HG02885 (cell line): Measurements from ENCODE around the gene PAX5.

Experiments used
- ATAC-seq: cut with Tn5 transposase; IDR thresholded peaks from one replicate; pipeline ENCODE4 v1.9.1; 2021; ENCODE audit warnings: mild to moderate bottlenecking; ENCODE audit not compliant: unreplicated experiment, poor library complexity

The PAX5 gene

DNA sequence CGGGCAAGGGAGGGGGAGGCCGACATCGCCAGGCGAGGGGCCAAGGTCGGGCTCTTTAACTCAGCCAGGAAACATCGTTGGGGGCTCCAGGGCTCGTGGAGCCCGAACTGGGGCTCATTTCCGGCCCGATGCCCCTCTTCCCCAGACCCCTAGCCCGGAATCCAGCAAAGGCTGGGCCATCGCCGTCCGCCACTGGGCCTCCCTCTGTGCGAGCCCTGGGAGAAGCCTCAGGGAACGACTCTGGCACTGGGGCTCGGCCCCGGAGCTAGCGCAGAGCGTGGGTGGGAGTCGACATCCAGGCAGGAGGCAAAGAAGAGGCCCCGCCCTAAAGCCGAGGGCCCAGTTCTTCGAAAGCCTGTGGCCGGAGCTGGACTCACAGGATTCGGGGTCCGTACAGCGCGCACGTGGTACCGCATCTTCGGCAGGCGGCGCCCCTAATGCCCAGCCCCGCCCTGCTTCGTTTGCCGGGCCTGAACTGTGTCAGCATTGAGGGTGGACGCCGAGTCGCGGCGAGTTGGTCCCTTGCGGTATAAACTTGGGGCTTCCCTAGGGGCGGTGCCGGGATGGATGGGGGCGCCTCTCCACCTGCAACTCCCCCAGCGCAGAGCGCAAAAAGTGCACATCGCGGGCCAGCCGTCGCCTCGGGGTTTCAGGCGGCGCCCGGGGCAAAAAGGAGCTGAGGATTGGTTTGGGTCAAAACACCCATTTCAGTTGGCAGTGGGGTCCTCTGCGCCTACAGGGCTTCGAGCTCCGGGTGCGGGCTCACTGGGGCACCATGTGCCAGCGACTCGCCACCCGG lies 3.6 kb upstream of the PAX5 start:
- no peak for ATAC-seq

DNA sequence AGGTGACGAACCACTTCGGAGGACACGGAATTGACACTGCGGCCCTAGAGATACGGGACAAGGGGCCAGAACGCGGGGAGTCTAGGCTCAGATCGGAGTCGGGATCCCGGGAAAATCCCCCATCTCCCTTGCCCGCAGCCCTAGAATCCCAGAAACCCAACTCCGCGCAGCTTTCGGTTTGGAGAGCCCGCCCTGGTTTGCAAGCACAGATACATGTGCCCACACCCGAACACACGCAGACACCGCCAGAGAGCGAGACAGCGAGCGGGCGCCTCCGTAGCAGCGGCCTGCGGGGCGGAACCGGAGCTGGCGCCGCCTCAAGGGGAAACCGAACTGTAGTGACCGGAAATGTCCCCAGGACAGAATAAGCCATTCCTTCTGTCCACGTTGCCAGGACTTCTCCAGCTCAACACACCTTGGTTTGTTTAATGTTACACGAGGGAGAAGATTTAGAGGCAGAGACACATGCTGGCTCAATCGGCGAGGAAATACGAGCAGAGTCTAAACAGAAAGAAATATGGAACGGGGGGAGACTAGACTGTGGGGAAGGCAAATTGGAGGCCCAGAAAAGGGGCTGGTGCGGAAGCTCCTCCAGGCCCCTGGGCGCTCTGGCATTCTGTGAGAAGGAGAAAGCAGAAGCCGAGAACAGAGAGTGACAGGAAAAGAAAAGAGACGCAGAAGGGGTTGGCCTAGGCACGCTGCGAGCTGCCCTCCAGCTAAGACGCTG lies 2.9 kb upstream of the PAX5 start:
- peak; percentile 33 for ATAC-seq

DNA sequence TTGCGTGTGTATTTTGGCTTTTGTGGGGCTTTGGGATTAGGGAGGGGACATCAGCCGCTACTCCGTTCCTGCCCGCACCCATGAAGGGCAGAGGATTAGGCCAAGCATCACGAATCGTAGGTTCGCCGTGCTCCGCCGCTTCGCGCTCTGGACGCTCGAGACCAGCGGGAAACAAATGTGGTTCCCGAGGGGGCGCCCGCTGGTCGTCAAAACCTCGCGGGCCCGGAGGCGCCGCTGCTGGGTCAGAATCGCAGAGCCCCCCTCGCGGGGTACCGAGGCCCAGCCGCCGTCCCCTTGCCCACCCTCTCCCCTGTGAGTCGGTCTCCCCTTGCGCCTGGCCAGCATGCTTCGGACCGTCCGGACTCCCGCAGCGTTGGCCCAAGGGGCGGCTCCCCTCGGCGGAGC lies 2.3 kb upstream of the PAX5 start:
- ATAC-seq: no peak

DNA sequence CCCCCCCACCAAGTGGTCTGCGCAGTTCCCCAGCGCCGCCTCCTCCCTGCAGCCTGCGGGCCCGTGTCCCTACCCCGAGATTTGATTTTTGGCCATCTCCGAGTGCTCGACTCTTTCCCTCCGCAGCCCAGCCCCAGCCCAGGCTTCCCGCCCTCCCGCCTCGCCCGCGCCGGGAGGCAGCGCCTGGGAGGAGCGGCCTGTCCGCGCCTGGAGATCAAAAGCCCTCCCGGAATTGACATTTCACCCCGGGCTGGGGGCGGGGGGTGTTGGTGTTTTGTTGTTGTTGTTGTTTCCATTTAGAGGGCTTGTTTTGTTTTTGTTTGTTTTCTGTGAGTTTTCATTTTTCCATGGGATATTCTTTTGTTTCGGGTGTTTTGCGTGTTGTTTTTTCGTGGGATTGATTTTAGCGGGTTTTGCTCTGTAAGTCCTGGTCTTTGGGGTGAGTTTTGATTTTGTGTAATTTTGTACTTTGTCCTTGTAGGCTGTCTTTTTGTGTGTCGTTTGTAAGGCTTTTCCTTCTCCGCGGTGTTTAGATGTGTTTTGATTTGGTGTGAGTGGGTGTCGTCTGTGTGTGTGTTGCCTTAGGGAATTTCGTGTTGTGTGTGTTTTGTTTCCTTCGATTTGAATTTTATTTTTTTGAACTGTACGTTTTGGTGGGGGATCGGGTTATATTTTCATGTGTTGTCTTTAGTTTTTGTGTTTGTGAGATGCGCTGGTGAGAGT lies 1.7 kb upstream of the PAX5 start:
- no peak for ATAC-seq

DNA sequence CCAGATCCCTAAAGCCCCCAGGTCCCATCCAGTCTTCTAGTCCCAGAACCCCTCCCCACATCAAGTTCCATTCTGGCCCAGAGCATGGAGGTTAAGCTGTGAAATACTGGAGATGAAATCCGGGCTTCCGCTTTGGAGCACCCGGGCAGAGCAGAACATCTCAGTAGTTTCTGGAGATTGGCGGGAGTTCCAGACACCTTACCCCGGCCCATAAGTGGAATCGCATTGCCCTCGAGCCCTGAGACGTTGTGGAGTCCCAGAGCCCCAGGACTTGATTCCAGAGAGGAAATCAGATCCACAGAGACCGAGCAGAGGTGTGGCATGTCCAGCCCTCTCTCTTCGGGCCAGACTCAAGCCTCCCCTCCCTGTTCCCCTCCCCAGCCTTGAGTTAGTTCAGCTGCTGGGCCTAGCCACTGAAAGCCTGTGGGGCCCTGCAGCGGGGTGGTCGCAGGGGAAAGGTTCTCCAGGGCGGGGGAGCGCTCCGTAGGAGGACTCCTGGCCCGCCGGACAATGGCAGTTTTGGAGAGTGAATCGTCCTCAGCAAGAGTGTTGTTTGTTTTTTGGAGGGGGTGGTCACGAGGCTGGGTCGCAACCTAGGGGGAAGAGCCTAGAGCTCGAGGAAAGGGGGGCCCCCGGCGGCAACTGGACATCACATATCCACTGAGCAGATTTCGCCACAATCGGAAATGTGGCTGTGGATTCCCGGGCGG lies 1.0 kb upstream of the PAX5 start:
- ATAC-seq: no peak

DNA sequence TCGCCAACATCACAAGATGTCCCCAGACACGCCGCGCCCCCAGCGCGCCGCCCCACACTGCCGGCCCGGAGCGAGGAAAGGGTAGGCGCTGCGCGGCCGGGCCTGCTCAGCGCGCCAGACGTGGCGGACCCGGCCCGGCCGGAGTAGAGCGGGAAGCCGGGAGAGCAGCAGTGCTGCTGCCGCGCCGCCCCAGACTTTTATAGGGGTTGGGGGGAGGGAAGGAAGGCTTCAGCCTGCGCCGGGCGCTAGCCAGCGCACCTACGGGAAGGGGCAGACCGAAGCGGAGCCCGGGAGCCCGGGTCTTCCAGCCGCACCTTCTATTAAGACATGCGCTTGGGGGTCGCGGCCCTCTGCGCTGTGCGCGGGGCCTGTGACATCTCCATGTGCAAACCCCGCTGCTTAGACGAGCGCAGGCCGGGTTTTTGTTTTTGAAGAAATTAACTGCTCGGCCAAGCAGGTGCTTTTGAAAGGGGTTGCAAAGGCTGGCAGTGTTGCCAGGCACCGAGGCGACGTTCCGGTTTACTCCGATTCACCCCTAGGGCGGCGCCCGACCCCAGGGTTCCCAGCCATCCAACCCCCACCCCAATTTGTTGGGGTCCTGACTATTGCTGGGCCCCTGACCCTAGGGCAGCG lies 353 bp upstream of the PAX5 start:
- ATAC-seq: peak; percentile 31

DNA sequence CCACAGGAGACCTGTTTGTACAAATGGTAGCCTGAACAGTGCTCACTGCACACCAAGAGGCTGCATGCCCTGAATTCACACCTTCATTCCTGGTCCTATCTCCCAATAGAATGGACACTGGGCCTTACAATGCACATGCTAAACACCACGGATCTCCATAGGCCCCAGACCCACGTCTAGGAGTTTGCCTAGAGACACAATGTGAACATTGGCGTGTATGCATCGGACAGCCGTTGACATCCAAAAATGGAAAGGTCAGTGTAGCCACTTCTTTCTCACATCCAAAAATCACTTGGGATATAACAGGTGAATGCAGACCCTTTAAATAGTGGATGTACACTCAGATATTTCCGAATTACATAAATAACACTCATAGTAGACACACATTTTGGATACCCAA lies 927 bp downstream of the PAX5 start:
- ATAC-seq: no peak

DNA sequence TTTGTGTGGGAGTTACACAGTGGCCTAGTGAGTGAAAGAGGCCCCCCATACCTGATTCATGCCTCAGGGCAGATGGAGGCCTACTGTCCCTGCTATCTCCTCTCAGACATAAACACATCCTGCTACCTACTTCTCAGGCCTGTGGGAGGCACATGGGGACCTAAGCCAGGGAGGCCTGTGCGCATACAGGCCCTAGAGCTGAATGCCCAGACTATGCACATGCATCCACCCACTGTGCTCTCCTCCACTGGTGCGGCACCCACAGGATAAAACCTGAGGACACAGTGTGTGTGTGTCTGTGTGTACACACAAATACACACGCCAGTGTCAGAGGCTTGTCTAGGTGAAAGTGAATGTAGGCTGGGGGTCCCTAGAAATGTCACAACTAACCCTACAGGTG lies 1.4 kb downstream of the PAX5 start:
- ATAC-seq: peak; percentile 24

DNA sequence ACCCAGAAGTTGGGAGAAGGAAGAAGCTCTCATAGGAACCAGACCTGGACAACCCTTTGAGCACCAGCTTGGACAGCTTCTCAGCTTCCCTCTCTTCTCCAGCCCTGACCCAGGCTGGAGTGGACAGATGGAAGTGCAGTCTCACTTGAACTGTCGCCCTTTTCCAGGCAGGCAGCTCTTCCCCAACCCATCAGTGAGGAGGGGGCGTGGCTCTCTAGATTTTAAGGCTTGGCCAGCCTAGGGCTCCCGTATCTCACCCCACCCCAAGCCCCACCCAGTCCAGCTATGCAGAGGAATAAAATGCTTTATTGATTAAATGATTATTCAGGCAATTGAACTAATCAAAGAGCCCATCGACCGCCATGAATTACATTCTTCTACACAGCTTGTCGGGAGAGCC lies 2.2 kb downstream of the PAX5 start:
- no peak for ATAC-seq

DNA sequence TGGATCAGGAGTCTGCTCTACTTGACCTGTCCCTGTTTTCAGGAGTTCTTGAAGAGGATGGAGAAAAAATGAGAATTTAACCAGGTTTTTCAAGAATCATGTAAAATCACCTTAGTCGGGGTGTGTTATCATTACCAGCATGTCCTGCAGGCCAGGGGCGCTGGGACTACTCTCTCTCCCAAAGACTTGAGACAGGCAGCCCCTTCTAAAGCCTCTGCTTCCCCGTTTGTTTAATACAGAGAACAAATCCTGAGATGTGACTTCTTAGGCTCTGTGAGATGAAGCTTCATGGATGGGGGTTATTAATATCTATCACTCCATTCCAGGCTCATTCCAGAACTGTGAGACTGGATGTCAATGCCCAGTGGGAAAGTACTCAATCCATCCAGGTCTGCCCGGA lies 3.0 kb downstream of the PAX5 start:
- no peak for ATAC-seq

DNA sequence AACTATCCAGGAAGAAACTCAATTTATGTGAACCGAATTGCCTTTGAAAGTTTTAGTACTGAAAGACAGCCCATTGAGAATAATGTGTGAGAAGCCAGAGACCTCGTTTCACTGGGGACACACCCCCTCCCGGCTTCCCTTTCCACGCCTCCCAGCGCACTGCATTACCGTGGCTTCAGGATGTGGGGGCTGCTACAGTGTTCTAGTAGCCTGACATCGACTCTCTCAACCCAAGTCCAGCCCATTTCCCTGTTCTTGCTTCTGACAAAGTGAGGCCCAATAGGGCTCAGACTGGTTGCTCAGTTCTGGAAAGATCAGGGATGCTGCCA lies 3.5 kb downstream of the PAX5 start:
- peak; percentile 19 for ATAC-seq

DNA sequence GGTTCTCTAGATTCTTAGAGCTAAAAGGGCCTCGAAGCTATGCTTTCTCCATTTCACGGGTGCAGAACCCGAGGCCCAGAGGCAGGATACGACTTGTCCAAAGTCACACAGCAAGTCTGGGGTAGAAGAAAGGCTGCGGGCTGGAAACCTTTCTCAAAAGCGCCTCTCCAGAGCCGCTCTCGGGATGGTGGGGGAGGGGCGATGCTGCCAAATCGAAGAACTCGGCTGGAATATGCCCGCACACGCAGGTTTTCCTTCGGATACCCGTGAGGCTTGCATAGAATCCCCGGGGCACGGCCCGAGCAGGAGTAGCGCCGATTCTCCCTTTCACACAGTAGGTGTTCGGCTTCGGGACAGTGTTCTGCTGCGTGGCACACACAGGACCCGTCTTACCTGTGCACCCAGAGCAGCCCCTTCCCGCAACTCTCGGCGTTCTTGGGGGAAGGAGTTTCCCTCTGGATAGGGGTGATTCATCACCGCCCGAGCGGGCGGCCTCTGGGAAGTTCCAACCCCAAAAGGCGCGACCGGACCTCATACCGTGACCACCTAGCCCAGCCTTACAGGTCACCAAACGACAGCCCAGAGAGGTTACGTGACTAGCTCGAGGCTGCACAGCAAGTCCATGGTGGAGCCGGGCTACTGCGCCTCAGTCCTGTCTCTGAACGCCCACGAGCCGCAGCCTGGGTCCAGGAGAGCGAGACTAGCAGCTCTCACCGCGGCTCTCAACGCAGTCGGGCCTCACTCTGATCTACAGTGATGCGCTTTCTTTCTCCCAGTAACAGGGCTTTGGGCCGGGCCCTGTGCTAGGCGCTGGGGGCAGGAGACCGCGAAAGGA lies 4.1 kb downstream of the PAX5 start:
- ATAC-seq: no peak

DNA sequence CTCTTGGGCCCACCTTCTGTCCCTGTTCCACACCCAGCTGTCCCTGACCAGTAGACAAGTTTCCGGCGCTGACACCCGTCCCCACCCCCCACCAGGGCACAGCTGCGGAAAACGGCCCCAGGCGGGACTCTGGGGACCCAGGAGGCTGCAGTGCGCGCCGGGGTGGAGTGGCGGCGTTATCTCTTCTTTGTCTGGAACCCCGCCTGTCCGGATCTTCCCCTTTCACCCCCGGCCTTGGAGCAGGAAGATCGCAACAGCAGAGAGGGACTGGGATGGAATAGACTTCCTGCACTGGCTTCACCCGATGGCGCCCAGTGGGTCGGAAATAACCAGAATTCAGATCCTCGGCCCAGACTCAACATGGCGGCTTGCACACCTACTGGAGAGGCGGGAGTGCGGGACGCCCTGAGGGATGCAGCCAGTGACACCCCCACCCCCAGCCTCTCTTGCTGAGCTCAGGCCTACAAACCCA lies 4.7 kb downstream of the PAX5 start:
- no peak for ATAC-seq

DNA sequence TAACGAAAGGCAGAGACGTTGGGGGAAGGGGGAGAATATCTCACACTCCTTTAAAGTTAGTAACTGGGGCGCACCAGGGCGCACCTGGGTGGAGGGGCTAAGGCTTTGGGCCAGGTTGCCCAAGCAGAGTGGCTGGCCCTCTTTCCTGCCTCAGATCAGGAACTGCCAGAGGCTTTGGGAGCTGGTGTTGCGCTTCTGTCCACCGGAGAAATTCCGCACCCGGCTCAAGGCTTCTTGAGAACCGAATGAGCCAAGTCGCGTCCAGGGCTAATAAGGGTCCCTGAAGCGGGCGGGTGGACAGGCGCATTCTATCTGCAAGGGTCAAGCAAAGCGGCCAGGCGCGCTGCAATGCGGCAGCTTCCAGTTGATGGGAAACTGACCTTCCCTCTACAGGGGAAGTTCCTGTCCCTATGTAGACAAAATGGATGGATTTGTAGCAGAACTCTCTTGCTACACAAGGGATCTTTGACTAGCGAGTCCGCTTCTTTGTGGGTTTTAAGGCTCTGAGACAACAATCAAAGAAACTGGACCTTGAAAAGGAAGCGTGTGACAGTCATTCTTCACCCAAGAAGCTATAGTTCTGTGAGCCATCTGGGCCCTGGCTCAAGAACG lies 5.5 kb downstream of the PAX5 start:
- ATAC-seq: no peak

DNA sequence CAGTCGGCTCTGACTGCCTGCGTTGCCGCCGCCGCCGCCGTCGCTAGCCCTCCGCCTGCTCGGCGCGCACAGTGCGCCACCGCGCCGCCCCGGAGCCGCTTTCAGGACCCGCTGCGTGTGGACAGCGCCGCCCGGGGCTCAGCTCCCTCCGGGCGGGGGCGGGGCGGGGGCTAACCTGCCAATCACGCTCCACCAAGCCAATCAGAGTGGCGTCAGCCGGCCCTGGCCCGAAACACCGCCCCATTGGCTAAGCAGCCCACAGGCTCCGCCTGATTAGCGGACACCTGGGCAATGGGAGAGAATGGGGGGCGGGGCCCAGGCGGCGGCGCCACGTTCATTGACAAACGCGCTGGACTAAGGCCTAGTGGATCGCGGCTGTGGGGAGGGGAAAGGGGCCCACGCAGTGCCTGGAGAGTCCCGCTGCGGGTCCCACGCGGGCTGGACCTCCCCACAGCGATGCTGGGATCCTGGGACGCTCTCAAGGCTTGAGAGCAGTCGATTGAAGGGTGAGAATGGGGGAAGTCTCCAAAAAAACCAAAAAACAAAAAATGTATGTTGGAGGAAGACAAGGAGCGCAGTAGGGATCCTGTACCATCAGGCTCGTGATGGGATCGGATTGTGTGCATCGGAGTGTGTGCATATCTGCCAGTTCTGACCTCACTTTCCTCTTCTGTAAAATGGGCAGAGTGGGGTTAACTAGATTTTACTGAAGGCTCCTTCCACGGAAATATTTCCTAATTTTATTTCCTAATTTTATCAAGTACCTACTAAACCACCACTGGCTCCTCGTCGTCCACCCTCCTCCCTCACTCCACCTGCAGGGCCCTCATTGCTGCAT lies 6.3 kb downstream of the PAX5 start:
- peak; percentile 84 for ATAC-seq

DNA sequence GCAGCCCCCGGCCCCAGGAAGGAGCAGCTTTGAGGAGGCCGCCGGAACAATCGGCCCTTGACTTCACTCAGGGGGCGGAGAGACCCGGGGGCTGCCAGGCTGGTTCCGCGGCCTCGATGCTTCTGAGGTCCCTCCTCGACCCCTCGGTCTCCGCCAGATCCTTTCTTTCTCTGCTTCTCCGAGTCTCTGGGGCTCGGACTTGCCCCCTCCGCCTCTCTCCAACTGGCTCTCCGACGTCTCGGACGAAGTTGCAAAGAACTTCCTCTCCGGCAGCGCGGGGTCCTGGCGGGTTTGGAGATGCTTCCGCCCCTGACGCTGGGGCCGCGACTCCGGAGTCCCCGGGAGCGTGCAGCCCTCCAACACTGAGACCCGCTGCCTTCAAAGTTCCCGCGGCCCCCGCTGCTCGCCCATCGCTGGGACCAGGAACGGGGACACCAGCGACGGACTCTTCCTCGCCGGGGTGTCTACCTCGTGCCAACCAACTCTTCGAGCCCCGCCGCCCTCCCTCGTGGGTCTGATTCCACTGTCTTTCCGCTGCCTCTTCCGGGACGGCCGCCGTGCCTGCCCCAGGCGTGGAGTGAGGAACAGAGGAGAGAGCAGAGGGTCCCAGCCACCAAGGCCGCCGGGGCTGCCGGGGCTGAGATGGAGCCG lies 7.0 kb downstream of the PAX5 start:
- ATAC-seq: no peak

DNA sequence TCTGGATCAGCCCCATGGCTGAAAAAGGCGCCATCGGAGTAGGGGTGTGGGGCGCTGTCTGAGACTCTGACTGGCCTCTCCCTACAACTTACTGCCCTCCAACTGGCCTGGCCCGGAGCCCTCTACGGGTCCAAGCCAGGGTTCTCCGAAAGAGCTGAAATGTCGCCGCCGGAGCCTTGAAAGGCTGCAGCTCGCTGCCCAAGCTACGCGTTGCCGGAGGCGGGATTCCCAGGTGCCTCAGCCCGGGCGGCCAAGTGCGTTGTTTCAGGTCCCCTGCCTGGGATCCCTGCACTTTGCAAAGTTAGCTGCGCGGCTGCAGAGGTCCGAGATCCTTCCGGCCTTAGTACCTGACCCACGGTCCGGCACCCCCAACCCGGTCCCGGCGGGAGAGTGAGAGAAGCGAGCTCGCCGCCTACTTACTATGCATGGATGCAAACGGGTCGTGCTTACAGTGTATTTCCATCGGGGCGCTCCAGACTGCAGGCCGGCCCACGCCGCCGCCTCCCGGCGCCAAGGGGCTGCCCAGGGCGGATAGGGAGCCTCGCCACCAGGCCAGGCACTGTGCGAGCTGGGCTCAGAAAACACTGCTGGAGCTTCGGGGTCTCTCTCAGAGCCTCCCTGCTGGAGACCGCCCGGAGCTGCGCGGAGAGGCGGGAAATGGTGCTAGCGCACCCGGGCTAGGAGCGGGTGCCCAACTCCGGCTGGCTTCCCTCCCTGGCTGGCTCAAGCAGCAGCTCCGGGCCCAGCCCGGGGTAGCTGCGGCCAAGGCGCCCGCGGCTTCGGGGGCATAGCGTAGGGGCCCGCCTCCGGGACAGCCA lies 7.7 kb downstream of the PAX5 start:
- no peak for ATAC-seq
